ENCODE results near the gene CASK.

The CASK gene

GRCh38 chrX:41923211-41923977 lies at the start of gene CASK:
Gene CASK (minus strand): TSS chrX:41923554. CDS start chrX:41922988, 566 bp downstream.
- no peak for FAIRE-seq

DNA sequence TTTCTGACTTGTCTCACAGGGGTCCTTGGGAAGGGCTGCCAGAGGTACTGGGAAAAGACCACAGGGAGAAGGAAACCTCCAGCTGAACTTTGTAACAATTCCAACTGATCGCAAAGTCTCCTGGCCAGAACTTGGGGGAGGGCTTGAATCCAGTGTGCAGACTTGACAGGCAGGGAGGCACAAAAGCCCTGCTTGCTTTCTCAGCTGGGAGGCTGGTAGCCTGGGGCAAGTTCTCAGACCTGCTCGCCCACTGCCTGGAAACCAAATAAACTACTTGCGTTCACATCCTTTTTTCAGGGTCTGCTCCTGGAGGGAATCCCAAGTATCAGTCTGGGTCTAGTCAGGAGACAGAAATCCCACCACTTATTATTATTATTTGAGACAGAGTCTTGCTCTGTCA lies 48.0 kb upstream of the CASK start:
- FAIRE-seq, result no peak

DNA sequence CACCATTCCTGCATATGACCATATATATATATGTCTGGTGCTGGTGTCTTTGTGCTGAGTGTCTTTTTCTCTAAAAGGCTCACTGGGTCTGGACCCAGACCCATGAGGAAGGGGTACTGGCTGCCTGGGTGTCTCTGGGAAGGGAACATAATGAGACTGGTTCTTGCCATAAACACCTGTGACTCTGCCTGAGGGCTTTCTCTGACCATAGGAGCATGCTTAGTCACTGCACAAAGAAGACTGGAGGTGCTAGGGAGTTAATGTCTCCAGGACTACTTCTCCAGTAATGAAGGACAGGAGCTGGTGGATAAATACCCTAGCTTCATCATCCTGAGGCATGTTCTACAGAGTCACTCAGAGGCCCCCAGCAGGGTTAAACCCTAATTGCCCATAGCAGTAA lies 47.1 kb upstream of the CASK start:
- FAIRE-seq, result no peak

DNA sequence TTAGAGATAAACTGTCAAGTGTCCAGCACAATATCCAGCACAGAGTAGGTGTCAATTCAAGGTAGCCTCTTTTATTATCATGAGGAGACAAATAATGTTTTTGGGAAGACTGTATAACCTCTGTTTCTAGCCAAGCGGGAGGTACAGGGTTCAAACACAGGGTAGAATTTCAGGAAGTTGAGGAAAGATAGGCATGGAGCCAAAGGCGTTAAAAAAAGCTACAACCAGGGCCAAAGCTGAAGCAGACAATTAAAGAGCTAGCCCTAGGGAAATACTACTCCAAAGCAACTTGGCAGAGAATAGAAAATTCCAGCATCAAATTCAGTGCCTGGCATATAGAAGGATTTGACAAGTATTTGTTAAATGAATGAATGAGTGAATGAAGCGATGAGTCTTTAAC lies 40.0 kb upstream of the CASK start:
- no peak for FAIRE-seq

- no peak for FAIRE-seq
Measured at GRCh38 chrX:41960142-41960541, 36.8 kb upstream of the CASK start.

- FAIRE-seq, result no peak
Measured at GRCh38 chrX:41958861-41959260, 35.5 kb upstream of the CASK start.

DNA sequence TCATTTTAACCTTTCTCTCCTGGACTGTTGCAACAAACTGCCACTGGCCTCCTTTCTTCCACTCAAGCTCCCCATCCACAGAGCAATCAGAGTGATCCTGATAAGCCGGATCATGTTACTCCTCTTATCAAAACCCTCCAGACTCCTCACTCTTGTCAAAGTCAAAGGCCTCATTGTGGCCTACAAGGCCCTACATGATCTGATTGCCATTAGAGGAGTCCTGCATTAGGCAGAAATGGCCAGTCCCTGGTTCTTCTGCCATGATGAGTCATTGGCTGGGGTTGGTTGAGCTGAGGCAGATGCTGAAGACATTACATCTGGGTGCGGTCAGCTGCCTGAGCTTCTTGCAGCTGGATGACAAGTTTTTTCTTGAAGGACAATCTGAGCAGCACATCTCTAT lies 32.7 kb upstream of the CASK start:
- no peak for FAIRE-seq

DNA sequence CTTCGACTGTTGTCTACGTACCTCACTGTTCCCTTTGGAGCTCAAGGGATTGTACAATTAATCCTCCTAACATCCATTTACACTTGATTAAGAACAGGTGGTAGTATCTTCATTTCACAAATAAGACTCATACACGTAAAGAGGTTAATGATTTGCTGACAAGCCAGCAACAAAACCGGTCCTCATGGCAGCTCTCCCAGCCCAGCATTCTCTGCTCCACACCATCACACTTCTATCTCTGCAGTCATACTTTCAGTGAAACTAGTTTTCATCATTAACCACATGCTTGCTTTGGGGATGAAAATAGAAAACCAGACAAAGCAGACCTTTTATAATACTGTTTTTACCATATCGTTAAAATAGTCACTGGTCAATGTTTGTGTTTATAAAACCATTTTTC lies 28.7 kb upstream of the CASK start:
- no peak for FAIRE-seq

GRCh38 chrX:41946989-41947612 lies 23.7 kb upstream of the CASK start:
- FAIRE-seq, result no peak

- FAIRE-seq, result no peak
Measured at GRCh38 chrX:41946235-41946634, 22.9 kb upstream of the CASK start.

DNA sequence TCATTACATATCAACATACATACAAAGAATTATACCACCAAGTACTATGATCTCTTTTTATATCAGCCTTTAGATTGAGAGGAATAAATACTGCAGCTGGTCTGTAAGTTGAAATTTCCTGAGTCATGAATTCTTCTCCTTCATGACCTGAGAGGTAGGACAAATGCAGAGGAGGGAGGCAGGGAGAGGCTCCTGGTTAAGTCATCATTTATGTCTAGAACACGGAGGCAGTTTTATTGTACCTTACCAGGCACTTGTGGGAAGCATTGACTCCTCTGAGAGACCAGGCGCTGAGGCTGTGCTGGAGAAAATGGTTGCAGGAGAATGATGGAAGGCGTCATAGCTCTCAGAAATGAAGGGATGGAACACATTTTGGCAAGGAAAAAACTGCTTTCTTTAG lies 12.5 kb upstream of the CASK start:
- FAIRE-seq, result no peak

DNA sequence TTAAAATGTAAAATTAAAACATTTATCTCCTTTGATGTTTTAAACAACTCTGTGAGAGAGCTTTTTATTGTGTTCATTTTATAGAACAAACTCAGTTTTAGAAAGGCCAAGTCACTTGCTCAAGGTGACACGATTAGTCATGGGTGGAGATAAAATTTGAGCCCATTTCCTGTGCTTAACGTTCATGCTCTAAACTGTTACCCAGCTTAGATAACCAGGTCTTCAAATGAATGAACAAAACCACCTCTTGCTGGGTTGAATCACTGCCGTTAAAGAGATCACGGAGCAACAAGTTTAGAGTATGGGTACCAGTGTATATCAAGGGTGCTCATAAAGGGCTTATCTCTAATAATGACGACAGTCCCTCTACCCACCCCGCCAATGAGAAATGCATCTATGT lies 10.2 kb upstream of the CASK start:
- no peak for FAIRE-seq

DNA sequence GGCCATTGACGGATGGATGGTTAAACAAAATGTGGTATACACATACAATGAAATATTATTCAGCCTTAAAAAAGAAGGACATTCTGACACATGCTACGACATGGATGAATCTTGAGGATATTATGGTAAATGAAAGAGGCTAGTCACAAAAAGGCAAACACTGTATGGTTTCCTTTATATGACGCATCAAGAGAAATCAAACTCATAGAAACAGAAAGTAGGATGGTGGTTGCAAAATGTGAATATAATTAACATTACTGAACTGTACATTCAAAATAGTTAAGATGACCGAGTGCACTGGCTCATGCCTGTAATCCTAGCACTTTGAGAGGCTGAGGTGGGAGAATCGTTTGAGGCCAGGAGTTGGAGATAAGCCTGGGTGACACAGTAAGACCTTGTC lies 9.5 kb upstream of the CASK start:
- FAIRE-seq, result no peak

GRCh38 chrX:41931591-41931990 lies 8.2 kb upstream of the CASK start:
- no peak for FAIRE-seq

- FAIRE-seq, result peak; percentile 25
Measured at GRCh38 chrX:41923978-41924683, 777 bp upstream of the CASK start.

DNA sequence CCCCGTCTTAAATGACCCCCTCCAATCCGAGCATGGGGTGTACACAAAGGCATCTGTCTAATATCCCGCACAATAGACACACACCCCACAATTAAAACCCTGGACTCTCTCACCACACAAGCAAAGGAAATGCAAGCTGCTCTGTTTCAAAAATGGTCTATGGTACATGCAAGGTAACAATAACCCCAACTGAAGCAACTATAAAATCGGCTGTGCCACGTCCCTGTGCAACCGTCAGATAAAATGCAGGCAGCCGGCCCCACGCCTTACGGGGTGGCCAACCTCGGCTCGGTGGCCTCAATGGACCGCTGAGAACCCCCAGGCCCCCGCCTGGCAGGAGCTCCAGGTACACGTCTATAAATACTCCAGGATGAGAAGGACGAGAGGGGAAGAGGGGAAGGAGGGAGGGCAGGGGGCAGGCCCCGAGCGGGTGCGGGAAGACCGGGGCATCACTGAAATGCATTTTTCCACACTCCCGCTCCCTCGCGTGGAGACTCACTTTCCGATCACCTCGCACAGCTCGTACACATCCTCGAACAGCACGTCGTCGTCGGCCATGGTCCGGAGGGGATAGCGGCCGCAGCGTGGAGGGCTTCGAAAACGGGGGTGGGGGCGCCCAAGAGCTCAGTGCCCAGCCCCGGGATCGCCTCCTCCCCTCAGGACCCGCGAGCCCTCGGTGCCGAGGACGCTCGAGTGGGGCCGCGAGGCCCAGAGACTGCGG lies 763 bp downstream of the CASK start:
- FAIRE-seq, result no peak

GRCh38 chrX:41921492-41922430 lies 1.6 kb downstream of the CASK start:
- no peak for FAIRE-seq

- no peak for FAIRE-seq
Measured at GRCh38 chrX:41919870-41920269, 3.5 kb downstream of the CASK start.

DNA sequence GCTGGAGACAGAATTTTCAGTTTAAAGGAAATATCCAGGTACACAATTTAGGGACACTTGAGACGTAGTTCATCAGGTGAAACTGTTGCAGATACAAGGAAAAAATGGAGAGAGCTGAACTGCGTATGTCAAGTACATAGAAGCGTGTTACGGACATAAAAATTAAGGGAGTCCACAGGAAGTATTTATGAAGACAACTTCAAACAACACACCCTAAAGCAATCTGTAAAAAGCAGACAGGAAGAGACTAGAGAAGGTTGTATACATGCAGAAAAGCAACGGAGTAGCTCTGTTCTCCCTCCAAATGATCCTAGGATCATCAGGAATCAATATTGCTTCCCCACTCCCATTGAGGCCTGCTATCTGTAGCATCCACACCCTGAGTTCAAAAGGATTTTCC lies 5.8 kb downstream of the CASK start:
- FAIRE-seq, result no peak

DNA sequence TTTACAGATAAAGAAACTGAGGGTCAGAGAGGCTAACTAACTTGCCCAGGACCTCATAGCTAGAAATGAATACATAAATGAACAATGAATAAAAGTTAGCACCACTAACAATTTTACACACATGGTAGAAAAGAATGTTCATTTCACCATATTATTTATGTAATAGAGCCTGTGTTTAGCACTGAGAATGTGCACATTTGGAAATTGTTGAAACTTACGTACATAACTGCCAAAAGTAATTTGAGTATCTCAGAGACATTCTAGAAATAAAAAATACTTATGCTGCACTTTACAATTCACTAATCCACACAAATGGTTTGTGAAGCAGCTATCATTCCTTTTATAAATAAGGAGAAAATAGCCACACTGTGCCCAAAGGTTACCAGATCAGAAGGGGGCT lies 9.9 kb downstream of the CASK start:
- no peak for FAIRE-seq

GRCh38 chrX:41912923-41913322 lies 10.4 kb downstream of the CASK start:
- no peak for FAIRE-seq

DNA sequence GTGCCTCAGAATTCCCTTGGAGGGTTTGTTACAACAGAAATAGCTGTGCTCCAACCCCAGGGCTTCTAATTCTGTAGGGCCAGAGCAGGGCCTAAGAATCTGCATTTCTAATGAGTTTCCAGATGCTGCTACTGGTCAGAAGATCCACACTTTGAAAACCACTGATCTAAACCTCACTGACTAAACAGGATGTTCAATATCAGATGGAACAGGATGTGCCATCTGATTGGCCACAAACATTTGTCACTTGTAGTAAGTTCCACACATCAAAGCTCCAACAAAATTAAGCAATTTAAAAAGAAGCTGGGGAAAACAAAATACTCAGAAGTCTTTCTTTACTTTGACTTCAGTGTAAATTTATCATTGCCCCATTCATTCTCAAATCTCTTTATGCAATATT lies 14.3 kb downstream of the CASK start:
- FAIRE-seq, result no peak
